Epithelial cell of proximal tubule (primary cell): ENCODE results near the gene GLYATL1. TPM values are rescaled to one million over a fixed set of nuclear protein-coding genes. Genes with fewer than 3 reads are reported as not detected.

Source experiments
- DNase-seq: peaks from one replicate; pipeline ENCODE4 v3.0.0-alpha.2; 2011; ENCODE audit warnings: low read depth
- H3K4me3 ChIP-seq: 2 replicates; pipeline ENCODE4 v1.5.1; 2011; ENCODE audit warnings: low read depth, mild to moderate bottlenecking, low read length
- total RNA-seq: library from RNA; depleted of rRNA; stranded (reverse); fragments of >200 nt; gene quantifications from 2 replicates; pipeline ENCODE4 v1.2.3, GENCODE V29; 2015
- TF ChIP-seq, protein P1 (sequence below): conservative IDR thresholded peaks from 2 replicates; pipeline ENCODE4 v1.5.1; 2012; ENCODE audit warnings: low read depth, mild to moderate bottlenecking, low read length

The GLYATL1 gene
- total RNA-seq, 1 donor from 2014 or later: 1.7 TPM

DNA sequence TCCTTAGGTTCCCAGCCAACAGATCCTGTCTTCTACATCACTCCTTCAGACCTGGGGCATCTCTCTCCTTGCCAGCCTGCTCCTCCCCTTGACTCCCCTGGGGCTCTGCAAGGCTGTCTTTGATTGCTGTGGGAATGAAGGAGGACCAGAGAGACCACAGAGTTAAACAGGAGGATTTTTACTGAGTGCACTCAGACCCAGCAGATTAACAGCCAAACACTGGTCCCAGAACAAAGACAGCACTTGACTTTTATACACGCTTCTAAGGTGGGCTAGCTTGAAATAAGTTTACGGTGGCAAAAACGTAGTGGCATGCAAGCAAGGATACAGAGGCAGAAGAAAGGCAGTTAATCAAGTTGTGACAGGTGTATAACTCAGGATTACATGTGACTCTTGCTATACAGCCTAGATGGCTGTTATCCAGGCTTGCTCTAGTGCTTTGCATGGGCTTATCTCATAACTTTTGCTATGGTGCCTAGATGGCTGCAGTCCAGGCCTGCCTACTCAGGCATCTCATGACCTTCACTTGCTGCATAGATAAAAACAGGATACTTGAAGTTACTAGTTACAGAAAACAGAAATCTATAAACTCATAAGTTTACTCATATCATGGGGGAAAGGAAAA is 22.0 kb upstream of the GLYATL1 start:
- no peak for DNase-seq
- H3K4me3 ChIP-seq: no peak overlapping the region
- TF ChIP-seq, protein P1, sequence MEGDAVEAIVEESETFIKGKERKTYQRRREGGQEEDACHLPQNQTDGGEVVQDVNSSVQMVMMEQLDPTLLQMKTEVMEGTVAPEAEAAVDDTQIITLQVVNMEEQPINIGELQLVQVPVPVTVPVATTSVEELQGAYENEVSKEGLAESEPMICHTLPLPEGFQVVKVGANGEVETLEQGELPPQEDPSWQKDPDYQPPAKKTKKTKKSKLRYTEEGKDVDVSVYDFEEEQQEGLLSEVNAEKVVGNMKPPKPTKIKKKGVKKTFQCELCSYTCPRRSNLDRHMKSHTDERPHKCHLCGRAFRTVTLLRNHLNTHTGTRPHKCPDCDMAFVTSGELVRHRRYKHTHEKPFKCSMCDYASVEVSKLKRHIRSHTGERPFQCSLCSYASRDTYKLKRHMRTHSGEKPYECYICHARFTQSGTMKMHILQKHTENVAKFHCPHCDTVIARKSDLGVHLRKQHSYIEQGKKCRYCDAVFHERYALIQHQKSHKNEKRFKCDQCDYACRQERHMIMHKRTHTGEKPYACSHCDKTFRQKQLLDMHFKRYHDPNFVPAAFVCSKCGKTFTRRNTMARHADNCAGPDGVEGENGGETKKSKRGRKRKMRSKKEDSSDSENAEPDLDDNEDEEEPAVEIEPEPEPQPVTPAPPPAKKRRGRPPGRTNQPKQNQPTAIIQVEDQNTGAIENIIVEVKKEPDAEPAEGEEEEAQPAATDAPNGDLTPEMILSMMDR: no peak

DNA sequence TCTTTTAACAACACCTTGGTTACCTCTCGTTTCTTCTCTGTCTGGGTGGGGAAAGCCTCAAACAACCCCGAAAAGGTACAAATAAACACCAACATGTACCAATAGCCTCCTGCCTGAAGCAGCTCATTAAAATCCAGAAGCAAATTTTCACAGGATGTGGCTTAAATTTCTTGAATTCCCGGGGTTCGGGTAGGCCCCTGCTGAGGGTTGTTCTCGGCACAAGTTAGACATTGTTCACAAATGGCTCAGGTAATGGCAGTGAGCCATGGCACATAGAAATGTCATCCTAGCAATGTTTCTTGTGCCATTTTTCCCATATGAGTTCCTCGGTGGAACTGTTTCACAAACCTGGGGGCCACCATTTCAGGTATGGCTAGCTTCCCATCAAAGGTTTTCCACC is 19.7 kb upstream of the GLYATL1 start:
- no peak for DNase-seq
- TF ChIP-seq, protein P1: no peak
- no peak overlapping the region for H3K4me3 ChIP-seq

DNA sequence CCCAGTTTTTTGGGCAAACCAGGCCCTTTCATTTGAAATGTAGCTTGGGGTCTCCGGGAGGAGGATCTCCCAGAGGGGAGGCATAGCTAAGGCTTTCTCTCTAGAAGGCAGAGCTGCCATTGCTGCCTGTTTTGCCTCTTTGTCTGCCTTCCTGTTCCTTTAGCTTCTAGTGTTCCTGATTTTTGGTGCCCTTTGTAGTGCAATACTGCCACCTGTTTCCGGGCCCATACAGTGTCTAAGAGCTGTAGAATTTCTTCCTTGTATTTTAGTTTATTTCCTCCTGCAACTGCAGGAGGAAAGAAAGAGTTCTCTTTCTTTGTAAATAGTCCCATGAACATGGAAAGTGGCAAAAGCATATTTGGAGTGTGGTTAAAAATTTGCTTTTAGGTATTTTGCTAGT is 19.3 kb upstream of the GLYATL1 start:
- DNase-seq: no peak
- TF ChIP-seq, protein P1: peak; percentile 45

DNA sequence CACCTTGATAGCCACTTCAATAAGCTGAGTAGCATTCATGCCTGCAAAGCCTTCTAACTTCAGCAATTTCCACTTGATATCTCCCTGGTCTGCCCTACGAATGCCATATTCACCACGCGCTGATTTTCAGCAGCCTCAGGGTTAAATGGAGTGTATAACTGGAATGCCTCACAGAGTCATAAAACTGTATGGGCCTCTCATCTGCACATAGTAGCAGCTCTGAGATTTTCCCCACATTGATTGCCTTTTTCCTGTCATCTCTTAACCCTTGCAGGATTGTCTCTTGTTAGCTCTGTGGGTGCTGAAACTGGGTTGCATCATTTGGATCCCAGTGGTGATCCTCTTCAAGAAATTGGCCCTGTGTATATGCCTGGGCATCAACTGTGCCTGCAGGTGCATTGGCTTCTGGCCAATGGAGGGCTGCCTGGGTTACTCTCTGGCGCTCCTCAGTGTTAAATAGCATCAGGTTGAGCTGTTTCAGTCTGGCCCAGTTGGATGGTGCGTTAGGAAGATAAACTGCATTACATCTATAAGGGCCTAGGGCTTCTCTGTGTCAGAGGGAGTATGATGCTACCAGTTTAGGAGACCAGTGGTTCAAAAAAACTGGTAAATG is 17.4 kb upstream of the GLYATL1 start:
- no peak overlapping the region for H3K4me3 ChIP-seq
- TF ChIP-seq, protein P1: no peak
- DNase-seq: no peak

More for the DNA sequence above, 19.3 kb upstream of the GLYATL1 start:
- H3K4me3 ChIP-seq: no peak overlapping the region

DNA sequence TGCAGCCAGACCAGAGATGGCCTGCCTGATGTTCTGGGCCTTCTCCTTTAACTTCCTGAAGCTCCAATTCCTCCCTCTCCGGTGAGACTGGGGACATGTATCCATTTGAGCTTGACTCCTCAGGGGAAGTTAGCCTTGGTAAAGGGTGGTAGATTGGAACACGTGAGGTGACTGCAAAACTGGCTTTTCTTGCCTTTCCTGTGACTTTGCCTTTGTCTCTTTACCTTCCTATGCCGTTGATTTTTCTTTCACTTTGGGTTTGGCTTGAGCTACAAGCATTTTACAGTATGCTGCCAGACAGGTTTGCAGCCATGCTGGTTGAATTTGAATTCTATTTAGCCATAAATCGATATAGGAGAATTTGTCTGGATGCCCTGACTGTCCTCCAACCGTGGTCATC is 16.8 kb upstream of the GLYATL1 start:
- no peak overlapping the region for H3K4me3 ChIP-seq
- TF ChIP-seq, protein P1: no peak

DNA sequence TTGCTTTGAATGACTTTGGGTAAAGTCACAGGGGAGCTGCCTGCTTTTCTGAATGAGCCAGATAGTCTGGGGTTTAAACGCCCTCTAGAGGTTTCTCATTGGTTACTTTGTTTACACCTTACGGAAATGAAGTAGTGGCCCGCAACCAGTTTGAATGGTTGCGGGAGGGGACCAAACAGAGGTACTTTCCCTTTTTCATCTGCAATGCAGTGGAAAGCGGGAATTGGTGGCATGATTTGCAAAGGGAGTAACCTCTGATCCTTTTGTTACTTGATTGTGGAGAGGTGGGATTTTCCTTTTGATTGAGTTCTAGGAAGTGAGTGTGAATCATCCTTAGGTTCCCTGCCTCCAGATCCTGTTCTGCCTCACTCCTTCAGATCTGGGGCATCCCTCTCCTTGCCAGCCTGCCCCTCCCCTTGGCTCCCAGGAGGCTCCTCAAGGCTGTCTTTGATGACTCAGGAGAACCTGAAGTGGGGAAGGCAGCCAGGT is 15.9 kb upstream of the GLYATL1 start:
- peak; percentile 89 for DNase-seq
- peak overlapping the region; percentile 28 for H3K4me3 ChIP-seq
- TF ChIP-seq, protein P1: peak; percentile 54

More for the DNA sequence above, 16.8 kb upstream of the GLYATL1 start:
- DNase-seq: no peak
